ENCODE results near the gene C4orf54.

GRCh38 chr4:99687120-99687519 is 29.5 kb upstream of the C4orf54 start:
- TF ChIP-seq CTCF (IDR thresholded peaks at IDR 0.05) (no peak), POLR2A (IDR thresholded peaks at IDR 0.05) (no peak), POLR2AphosphoS5 (IDR thresholded peaks at IDR 0.05) (no peak)
